Measurements from ENCODE around the gene ENKD1.

The ENKD1 gene

GRCh38 chr16:67663877-67664222, 2.7 kb downstream of the ENKD1 start:
- no peak for DNase-seq (ENCODE audit: low read depth)

- no peak for DNase-seq (ENCODE audit: low read depth)
Observed at GRCh38 chr16:67663151-67663876, 3.2 kb downstream of the ENKD1 start.

DNA sequence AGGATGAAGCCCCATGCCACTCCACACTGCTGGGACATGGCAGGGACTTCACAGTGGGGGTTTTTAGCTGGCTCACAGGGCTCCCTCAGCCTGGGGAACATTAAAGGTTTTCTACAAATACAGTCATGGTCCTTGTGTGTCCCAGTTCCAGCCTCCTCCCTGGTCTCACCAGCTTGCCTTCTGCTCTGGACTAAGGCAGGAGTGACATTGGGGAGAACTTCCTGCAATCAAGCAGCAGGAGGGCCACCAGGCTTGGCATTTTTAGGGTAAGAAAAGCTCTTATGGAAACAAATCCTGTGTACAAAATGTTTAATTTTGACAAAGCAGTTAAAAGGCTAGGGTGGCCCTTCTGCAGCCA, 3.9 kb downstream of the ENKD1 start:
- DNase-seq (ENCODE audit: low read depth) = no peak

DNA sequence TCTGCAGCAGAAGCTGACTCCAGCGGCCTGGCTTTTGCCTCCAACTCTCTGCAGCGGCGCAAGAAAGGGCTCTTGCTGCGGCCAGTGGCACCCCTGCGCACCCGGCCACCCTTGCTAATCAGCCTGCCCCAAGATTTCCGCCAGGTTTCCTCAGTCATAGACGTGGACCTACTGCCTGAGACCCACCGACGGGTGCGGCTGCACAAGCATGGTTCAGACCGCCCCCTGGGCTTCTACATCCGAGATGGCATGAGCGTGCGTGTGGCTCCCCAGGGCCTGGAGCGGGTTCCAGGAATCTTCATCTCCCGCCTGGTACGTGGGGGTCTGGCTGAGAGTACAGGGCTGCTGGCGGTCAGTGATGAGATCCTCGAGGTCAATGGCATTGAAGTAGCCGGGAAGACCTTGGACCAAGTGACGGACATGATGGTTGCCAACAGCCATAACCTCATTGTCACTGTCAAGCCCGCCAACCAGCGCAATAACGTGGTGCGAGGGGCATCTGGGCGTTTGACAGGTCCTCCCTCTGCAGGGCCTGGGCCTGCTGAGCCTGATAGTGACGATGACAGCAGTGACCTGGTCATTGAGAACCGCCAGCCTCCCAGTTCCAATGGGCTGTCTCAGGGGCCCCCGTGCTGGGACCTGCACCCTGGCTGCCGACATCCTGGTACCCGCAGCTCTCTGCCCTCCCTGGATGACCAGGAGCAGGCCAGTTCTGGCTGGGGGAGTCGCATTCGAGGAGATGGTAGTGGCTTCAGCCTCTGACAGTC, 4.5 kb downstream of the ENKD1 start:
- no peak for DNase-seq (ENCODE audit: low read depth)

GRCh38 chr16:67661101-67661761, 5.3 kb downstream of the ENKD1 start:
- peak; percentile 64 for DNase-seq (ENCODE audit: low read depth)

DNA sequence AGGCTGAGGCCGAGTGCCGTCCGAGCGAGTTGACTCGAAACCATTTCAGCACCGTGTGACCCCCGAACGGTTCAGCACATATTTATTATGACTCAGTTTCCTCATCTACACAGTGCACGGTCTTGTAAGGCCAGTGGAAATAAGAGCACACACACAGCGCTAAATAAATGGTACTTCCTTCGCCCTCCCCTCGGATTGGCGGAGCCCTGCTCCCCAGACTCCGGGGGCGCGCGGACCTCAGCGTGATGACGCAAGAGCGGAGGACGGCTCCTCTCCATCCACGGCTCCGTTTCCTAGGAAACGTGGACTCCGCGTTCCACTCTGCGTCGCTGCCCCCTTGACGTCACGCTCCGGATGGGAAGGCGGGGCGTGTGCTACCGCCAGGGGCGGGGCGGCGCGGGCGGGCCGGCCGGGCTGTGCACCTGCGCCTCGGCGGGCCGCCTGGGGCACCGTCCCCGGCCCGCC, 6.0 kb downstream of the ENKD1 start, which contains the start of gene PARD6A:
Gene PARD6A, plus strand, starts transcription at position 397 of the 465 bp plus-strand sequence. CDS start 79 bp downstream, outside the sequence.
- peak; percentile 97 for DNase-seq (ENCODE audit: low read depth)

GRCh38 chr16:67659675-67660563, 6.6 kb downstream of the ENKD1 start, which contains the start of gene ACD:
Gene ACD, minus strand, starts transcription at chr16:67660260. Its CDS starts 40 bp downstream, at chr16:67660220.
- peak; percentile 90 for DNase-seq (ENCODE audit: low read depth)

GRCh38 chr16:67658849-67659674, 7.5 kb downstream of the ENKD1 start:
- no peak for DNase-seq (ENCODE audit: low read depth)

- no peak for DNase-seq (ENCODE audit: low read depth)
Observed at GRCh38 chr16:67657751-67658518, 8.6 kb downstream of the ENKD1 start.

- DNase-seq (ENCODE audit: low read depth) = no peak
Observed at GRCh38 chr16:67657017-67657608, 9.4 kb downstream of the ENKD1 start.

DNA sequence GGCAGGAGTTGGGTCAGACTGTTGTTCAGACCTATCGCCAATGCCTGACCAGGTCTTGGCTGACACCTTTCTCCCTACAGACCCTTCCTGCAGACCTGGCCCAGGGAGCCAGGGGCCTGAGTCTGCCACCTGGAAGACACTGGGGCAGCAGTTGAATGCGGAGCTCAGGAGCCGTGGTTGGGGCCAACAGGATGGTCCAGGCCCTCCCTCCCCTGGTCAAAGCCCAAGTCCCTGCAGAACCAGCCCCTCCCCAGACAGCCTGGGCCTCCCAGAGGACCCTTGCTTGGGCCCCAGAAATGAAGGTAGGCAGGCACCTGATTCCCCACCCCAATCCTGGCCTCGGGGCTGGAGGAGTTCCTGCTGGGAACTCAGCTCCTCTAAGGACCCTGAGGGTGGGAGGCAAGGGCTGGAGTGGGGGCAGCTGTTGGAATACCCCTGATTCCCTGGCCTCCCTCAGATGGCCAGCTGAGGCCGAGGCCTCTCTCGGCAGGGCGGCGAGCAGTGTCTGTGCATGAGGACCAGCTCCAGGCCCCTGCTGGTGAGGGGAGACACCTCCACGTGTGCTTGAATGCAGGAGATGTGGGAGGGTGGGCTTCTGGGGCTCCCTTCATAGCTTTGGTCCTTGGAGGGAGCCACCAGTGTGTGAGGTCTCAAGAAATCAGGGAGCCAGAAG, 10.1 kb downstream of the ENKD1 start:
- DNase-seq (ENCODE audit: low read depth) = no peak

DNA sequence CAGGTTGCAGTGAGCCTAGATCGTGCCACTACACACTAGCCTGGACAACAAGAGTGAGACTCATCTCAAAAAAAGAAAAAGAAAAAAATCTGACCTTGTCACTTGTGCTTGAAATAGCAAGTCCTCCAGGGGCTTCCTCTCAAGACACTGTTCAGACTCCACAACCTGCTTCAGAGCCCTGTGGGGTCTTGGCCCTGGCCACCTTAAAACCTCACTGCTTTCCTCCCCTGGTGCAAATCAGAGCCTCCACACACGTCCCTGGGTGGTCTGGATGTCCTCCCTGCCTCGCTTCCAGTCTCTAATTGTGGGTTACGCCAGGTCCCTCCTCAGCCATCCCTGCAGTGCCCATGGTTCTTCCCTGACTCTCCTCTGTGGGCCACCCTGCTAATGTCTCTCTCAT, 11.2 kb downstream of the ENKD1 start:
- DNase-seq (ENCODE audit: low read depth) = no peak

- DNase-seq (ENCODE audit: low read depth) = no peak
Observed at GRCh38 chr16:67654403-67654911, 12.1 kb downstream of the ENKD1 start.

GRCh38 chr16:67653789-67654402, 12.7 kb downstream of the ENKD1 start:
- DNase-seq (ENCODE audit: low read depth) = no peak

DNA sequence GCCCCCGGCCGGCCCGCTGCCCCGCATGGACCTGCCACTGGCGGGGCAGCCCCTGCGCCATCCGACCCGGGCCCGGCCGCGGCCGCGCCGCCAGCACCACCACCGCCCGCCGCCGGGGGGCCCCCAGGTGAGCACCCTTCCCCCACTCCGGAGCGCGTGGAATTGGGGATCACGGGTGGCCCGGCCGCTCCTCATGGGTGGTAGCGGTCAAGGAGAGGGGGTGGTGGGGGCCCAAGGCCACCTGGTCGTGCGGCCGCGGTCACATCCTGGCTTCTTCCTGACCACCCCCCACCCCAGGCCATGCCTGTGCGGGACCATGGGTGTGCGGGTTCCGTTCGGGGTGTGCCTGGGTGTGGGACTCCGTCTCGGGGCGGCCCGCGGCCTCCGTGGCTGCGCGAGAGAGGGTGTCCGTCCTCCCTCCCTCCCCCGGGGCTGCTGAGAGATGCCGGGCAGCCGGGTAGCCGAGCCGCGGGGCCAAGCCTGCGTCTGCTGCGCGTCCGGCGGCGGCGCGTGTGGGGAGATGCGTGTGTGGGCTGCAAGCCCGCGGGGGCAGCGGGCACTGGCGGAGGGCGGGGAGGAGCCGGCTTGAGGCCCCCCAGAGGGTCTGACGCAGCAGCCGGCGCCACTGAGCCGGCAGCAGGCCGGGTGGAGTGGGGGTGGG, 13.3 kb downstream of the ENKD1 start:
- DNase-seq (ENCODE audit: low read depth) = peak; percentile 39

DNA sequence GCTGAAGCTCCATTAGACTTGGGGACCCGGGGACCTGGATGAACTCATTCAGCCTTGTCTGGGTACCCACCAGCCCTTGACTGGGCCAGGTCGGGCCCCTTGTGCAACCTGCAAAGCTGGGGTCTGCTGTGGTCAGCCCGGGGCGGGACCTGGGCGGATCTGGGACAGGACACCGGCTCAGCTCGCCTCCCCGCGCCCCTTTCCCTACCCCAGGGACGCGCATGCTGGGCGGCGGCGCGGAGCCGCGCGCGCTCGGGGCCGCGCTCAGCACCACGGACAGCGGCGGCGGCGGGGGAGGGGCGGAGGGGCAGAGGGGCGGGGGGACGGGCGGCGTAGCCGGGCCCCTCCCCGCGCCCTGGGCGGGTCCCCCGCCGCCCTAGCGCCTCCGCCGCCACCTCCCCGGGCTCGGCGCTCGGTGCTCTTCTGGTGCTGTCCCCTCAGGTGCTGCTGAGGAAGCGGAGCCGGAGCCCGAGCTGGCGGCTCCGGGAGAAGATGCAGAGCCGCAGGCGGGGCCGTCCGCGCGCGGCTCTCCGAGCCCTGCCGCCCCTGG, 13.9 kb downstream of the ENKD1 start:
- DNase-seq (ENCODE audit: low read depth) = peak; percentile 54

DNA sequence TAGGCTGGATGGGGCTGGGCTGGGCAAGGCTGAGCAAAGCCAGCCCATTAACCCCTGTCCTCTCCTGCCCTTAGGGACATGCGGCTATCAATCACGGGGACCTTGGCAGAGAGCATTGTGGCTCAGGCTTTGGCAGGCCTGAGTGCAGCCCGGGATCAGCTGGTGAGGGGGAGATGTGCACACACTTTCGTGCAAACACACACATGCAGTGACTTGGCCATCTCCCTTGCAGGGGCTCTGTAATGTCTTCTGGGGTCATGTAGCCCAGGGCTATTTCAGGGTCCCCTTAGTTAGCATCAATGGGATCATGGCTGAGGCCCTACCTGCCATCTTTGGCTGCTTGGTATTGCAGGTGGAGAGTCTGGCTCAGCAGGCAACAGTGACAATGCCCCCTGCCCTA, 14.7 kb downstream of the ENKD1 start:
- no peak for DNase-seq (ENCODE audit: low read depth)

DNA sequence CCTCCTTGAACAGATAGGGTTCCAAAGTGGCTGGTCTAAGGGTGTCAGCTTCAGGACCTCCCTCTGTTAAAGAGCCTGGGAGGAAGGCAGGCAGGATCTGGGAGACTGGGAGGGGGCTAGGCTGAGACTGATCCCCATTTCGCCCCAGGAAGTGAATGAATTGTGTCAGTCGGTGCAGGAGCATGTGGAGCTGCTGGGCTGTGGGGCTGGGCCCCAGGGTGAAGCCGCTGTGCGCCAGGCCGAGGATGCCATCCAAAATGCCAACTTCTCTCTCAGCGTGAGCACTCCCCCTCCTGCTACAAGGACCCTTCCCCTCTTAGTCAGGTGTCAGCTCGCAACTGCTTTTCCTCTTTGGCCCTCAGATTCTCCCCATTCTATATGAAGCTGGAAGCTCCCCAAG, 15.5 kb downstream of the ENKD1 start:
- no peak for DNase-seq (ENCODE audit: low read depth)
